ENCODE measurements around the gene TSHZ1.

GRCh38 chr18:75336767-75337166 lies 126.2 kb downstream of the TSHZ1 start:
- no peak for TF ChIP-seq MAX (IDR thresholded peaks at IDR 0.05)
- no peak for TF ChIP-seq REST (IDR thresholded peaks at IDR 0.05; ENCODE audit: low read depth)
- TF ChIP-seq RAD21 (IDR thresholded peaks at IDR 0.05; ENCODE audit: low read depth) = no peak
